HCT116 (cell line): Measurements from ENCODE around the gene TRIM72. TPM values are rescaled to one million over a fixed set of nuclear protein-coding genes. Genes with fewer than 3 reads are reported as not detected.

Experiments used
- ATAC-seq: fragments of 200-7000 bp; cut with Tn5 transposase; 2 replicates; pipeline ENCODE4 v1.9.1; 2020; ENCODE audit warnings: mild to moderate bottlenecking, moderate library complexity
- BruUV-seq: library from RNA; stranded (reverse); fragments of 400-500 nt; replicated peaks from 2 replicates; lab custom pipeline; 2021; lab: Mats Ljungman, UMichigan
- CTCF ChIA-PET: fragments of 300-600 bp; sonication (Branson Sonifier 250); formaldehyde crosslinking; loops from one replicate; lab custom pipeline; 2021; ENCODE audit warnings: antibody characterized with exemption; lab: Charles Lee
- POLR2A ChIA-PET: fragments of 300-600, 350-600 bp; sonication (Branson Sonifier 250); formaldehyde crosslinking; loops from one replicate; lab custom pipeline; 2021; ENCODE audit warnings: antibody characterized with exemption; lab: Charles Lee
- RAD21 ChIA-PET, 2 experiments: fragments of 300-600 bp; sonication (Branson Sonifier 250); formaldehyde crosslinking; loops; one replicate each; lab custom pipeline; 2023; ENCODE audit warnings: low total read pairs in 2 of 2; ENCODE audit not compliant: uncharacterized antibody in 2 of 2, unreplicated experiment in 2 of 2, low non-redundant PET in 1 of 2; lab: Charles Lee
- DNase-seq: peaks from one replicate; pipeline ENCODE4 v3.0.0-alpha.2; 2010; ENCODE audit warnings: low read depth, low spot score
- H2AFZ ChIP-seq: fragments of 200-600 bp; shearing (Covaris generic), sonication (generic); 2 replicates; pipeline ENCODE4 v1.6.1; 2017; ENCODE audit warnings: low read depth, mixed run types, mixed read lengths, antibody characterized with exemption, low read length; ENCODE audit not compliant: poor library complexity, severe bottlenecking
- H3K27ac ChIP-seq: 2 replicates; pipeline ENCODE4 v1.5.1; 2012; ENCODE audit warnings: low read depth, low read length
- H3K27me3 ChIP-seq: fragments of 200-600 bp; sonication (generic); 2 replicates; pipeline ENCODE4 v1.6.1; 2016; ENCODE audit warnings: mixed run types, low read length, mixed read lengths; ENCODE audit not compliant: insufficient read depth
- H3K36me3 ChIP-seq, 2 experiments: fragments of 200-500 bp in 1 of 2; fragments of 200-600 bp in 1 of 2; sonication (Bioruptor generic) in 1 of 2; sonication (generic) in 1 of 2; 2 replicates each; pipeline versions ENCODE4 v1.5.1 to v1.6.1; 2014 to 2016; ENCODE audit warnings: low read length in 2 of 2, inconsistent platforms in 1 of 2, mixed read lengths in 1 of 2, mixed run types in 1 of 2; ENCODE audit not compliant: insufficient read depth in 2 of 2, control insufficient read depth in 1 of 2
- H3K4me1 ChIP-seq, 2 experiments: fragments of 200-600 bp in 1 of 2; sonication (generic) in 1 of 2; 2 replicates each; pipeline versions ENCODE4 v1.5.1 to v1.6.1; 2012 to 2017; ENCODE audit warnings: low read length in 2 of 2, inconsistent platforms in 1 of 2, mild to moderate bottlenecking in 1 of 2, mixed read lengths in 1 of 2, mixed run types in 1 of 2, moderate library complexity in 1 of 2; ENCODE audit not compliant: insufficient read depth in 2 of 2, control insufficient read depth in 1 of 2
- H3K4me2 ChIP-seq: fragments of 200-600 bp; sonication (generic); 2 replicates; pipeline ENCODE4 v1.6.1; 2017; ENCODE audit warnings: mixed run types, low read length, mixed read lengths
- H3K4me3 ChIP-seq, 2 experiments: fragments of 200-600 bp in 1 of 2; sonication (generic) in 1 of 2; replicated peaks in 1 of 2; 2 replicates each; pipeline ENCODE4 v1.5.1; 2011 to 2016; ENCODE audit warnings: low read length in 2 of 2, control low read depth in 1 of 2, low read depth in 1 of 2, mild to moderate bottlenecking in 1 of 2, mixed read lengths in 1 of 2, mixed run types in 1 of 2
- H3K79me2 ChIP-seq: fragments of 200-600 bp; sonication (generic); 2 replicates; pipeline ENCODE4 v1.6.1; 2017; ENCODE audit warnings: mild to moderate bottlenecking, mixed run types, low read length, moderate library complexity, mixed read lengths; ENCODE audit not compliant: insufficient read depth
- H3K9ac ChIP-seq: fragments of 200-600 bp; sonication (generic); 2 replicates; pipeline ENCODE4 v1.6.1; 2016; ENCODE audit warnings: low read length, mixed read lengths
- H3K9me2 ChIP-seq: fragments of 200-600 bp; sonication (generic), shearing (Covaris generic); 2 replicates; pipeline ENCODE4 v1.6.1; 2017; ENCODE audit warnings: mixed run types, mild to moderate bottlenecking, moderate library complexity; ENCODE audit not compliant: insufficient read depth
- H3K9me3 ChIP-seq, 2 experiments: fragments of 200-500 bp in 1 of 2; fragments of 200-600 bp in 1 of 2; sonication (Bioruptor generic) in 1 of 2; sonication (generic) in 1 of 2; 2 replicates each; pipeline ENCODE4 v1.6.1; 2014 to 2017; ENCODE audit warnings: low read length in 2 of 2, mixed read lengths in 2 of 2, inconsistent platforms in 1 of 2, low read depth in 1 of 2, mild to moderate bottlenecking in 1 of 2, mixed run types in 1 of 2, moderate library complexity in 1 of 2; ENCODE audit not compliant: control insufficient read depth in 1 of 2, insufficient read depth in 1 of 2
- H4K20me1 ChIP-seq: fragments of 200-600 bp; sonication (generic), shearing (Covaris generic); 2 replicates; pipeline ENCODE4 v1.6.1; 2017; ENCODE audit warnings: mixed run types, mild to moderate bottlenecking, moderate library complexity; ENCODE audit not compliant: insufficient read depth
- JUND ChIP-seq: IDR thresholded peaks from 2 replicates; pipeline ENCODE4 v1.6.1; 2012
- POLR2AphosphoS5 ChIP-seq: IDR thresholded peaks from 2 replicates; pipeline ENCODE4 v1.6.1; 2011; ENCODE audit warnings: mild to moderate bottlenecking, low read depth, low read length, moderate library complexity
- REST ChIP-seq: IDR thresholded peaks from 2 replicates; pipeline ENCODE4 v1.6.1; 2012; ENCODE audit warnings: low read depth
- intact Hi-C: fragments of 100-400 bp; cut with micrococcal nuclease; formaldehyde crosslinking; loops from 2 replicates; pipeline ENCODE4 v1.10.0; 2022
- total RNA-seq: library from RNA; stranded (reverse); gene quantifications from one replicate; pipeline ENCODE4 v1.2.1, GENCODE V29; 2021; ENCODE audit not compliant: unreplicated experiment

Gene TRIM72
- total RNA-seq, 1 experiment from 2014 or later, result 43.8 TPM

- no peaks in the 10 kb centered on the region for H3K9me2 ChIP-seq
- POLR2A ChIA-PET, result no interaction called here
- no peaks in the 10 kb centered on the region; a peak in 1 of 4 replicates for H3K36me3 ChIP-seq
- ATAC-seq (no peak), DNase-seq (no peak)
- no peaks in the 10 kb centered on the region for H3K9me3 ChIP-seq
- CTCF ChIA-PET, result no interaction called here
- TF ChIP-seq REST (no peak), JUND (no peak), POLR2AphosphoS5 (no peak)
- RAD21 ChIA-PET, result no interaction called here
- intact Hi-C loops, result loop anchor here (10.0 kb wide), 1 partner anchor 236 kb away; the partner anchor contains the start of gene ARMC5
- H3K4me1 ChIP-seq, result peaks cover 4 to 18% of the 10 kb centered on the region in 2 experiments
- no peak overlapping the region for H3K4me3 ChIP-seq
- no peaks in the 10 kb centered on the region for H4K20me1 ChIP-seq
- H3K9ac ChIP-seq, result no peak overlapping the region
- no peaks in the 10 kb centered on the region for H3K27me3 ChIP-seq
- no peak overlapping the region for H3K27ac ChIP-seq
- H3K4me2 ChIP-seq, result no peak overlapping the region
- no peak overlapping the region for H2AFZ ChIP-seq
- no TSS peak for BruUV-seq
- H3K79me2 ChIP-seq, result peaks cover 36% of the 10 kb centered on the region
Measured at GRCh38 chr16:31219154-31219741, 5.3 kb downstream of the TRIM72 start.
